Measurements from ENCODE around the gene SH3YL1.
A peak's percentile ranks its signal among the peaks of the same experiment; 100 is the strongest.

The SH3YL1 gene

GRCh38 chr2:263774-264492 is at the start of gene SH3YL1:
Gene SH3YL1 (minus strand): TSS chr2:264032. CDS start chr2:263984, 48 bp downstream.
- DNase-seq = no peak

GRCh38 chr2:310994-311393 is 47.2 kb upstream of the SH3YL1 start:
- no peak for DNase-seq

DNA sequence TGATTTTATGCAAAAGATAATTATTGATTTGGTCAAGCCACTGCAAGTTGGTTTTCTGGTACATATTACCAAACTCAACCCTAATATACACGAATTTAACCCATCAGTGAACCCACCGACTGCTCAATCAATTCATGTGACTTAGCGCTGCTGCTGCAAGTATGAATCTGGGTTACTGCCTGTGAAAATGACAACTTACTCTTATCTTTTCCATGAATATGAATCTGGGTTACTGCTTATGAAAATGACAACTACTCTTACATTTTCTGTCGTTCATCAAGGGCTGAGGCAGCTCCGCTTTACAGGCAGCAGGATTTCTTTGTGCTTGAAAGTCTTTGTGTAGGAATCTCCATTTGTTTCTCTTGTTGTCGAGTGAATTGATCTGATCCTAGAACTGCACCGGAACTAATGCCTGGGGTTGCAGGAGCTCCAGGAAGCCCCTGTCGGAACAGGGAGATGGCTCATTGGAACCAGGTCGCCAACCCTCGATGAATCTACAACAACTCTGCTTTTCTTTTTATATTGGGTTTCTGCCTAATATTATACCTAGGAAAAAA is 46.2 kb upstream of the SH3YL1 start:
- DNase-seq = no peak

DNA sequence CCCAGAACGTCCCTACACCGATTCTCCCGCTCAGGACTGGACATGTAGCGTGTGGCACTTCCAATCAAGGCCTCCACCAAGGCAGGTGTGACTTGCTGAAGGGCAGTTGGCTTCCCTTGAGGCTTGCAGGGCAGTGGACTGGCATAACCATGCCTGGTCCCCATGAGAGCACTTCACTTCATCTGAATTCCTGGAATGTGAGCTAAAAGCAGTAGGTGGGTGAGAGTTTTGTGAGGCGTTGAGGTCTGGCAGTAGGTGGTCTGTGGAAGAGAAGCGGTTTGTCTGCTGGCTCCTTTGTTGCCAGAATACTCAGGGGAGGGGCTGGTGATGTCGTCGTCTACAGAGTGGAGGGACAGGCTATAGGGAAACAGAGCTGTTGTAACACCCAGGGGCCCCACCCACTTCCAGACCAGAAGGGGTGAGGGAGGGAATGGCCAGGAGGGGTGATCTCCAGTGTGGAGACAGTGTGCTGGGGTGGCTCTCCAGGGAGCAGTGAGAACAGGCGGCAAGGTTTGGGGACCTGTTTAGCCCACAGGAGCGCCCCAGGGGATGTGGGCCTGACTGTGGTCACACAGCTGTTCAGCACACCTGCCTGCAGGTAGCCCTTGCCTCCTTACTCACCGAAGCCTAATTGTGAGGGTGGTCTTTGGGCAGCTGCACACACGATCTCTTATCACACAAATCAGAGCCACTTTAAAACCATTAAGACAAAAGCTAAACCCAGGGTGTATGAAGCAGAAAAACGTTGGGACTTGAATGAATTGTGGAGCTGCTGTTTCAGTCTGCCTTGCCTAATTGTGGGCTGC is 45.5 kb upstream of the SH3YL1 start:
- no peak for DNase-seq

DNA sequence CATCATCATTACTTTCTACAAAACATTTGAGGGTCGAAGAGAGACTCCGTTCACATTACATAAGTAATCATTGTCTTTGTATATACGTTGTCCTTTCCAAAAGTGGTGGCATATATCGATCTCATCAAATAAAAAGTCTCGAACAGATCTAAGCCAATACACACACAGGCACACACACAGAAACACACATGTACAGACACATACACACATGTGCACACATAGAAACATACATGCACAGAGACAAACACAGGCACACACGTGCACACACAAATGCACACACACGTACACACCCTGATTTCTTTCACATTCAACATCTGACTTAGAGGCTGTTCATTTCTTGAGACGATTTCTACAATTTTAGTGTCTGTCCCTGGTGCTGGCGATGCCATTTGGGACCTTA is 41.5 kb upstream of the SH3YL1 start:
- no peak for DNase-seq

GRCh38 chr2:296354-296753 is 32.5 kb upstream of the SH3YL1 start:
- no peak for DNase-seq

DNA sequence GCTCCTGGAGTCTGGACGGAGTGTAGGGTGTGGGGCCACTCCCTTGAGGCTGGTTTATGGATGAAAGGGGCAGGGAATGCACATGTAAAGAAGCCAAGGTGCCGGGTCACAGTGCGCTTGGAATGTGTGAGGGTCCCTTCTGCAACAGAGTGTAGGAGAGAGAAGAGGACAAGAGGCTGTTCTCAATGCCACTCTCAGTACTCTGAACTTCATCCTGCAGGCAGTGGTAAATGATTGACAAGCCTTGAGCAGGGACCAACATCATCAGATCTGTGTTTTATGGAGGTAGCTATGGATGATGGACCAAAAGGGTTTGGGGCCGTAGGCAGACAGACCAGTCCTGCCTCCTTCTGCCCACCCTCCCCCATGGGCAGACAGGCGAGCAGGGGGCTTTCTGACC is 31.3 kb upstream of the SH3YL1 start:
- no peak for DNase-seq

- DNase-seq = no peak
Measured at GRCh38 chr2:290090-290722, 26.4 kb upstream of the SH3YL1 start.

DNA sequence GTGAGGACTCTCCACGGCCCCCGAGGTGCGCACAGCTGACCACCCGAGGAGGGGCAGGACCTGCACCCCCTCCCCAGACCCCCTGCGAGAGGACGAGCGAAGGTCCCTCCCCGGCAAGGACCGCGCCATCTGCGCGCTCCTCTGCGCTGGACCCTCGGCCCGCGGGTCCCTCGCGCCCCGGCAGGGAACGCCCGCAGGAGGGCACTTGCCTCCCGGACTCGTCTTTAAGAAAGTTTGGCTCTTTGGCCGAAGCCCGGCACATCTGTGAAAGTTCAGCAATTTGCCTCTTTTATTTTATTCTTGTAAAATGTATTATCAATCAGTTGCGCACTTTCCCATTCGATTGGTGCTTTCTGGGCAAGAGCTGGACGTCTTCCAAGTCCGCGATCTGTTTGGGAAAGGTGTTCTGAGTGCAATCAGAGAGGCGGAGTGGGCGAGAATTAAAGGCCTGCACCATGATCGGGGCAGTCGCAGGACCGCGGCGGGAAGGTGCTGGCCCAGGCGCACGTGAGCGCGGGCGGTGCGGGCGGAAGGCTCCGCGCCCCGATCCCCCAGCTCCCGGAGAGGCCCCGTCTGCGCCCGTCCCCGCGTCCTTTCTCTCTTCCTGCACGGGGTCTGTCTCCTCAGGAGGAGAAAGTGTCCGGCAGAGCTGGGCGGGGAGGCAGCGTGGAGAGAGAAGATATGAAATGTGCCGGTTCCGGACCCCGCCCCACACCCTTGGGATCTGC is 25.7 kb upstream of the SH3YL1 start:
- DNase-seq = no peak

DNA sequence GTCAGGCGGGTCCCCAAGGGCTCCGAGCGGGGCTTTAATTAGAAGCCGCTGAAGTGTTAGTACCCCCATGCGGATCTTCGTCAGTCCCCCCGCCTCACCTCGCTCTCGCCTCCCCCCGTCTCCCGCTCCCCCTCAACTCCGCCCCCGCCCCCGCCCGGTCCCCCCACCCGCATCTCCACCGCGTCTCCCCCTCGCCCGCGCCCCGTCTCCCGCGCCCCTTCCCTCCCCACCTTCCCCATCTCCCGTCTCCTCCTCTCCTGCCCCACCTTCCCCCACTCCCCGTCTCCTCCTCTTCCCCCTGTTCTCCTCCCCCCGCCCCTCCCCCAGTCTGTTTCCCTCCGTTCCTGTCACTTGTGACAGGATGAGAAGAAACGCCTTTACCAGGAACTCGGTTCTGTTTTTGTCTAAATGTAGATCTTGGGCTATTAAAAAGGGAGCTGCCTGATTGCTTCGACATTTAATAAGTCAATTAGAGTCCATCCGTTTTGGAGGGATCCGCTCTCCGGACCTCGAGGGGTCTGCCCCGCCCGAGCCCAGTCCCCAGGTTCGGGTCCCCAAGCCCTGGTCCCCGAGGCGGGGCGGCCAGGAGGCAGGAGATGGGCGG is 25.0 kb upstream of the SH3YL1 start:
- DNase-seq = no peak

- DNase-seq = no peak
Measured at GRCh38 chr2:287911-288757, 24.3 kb upstream of the SH3YL1 start, which contains the start of gene ALKAL2. Gene ALKAL2 (minus strand): TSS chr2:288091. CDS start chr2:287835, 256 bp downstream.

- peak; percentile 33 for DNase-seq
Measured at GRCh38 chr2:287471-287885, 23.6 kb upstream of the SH3YL1 start.

DNA sequence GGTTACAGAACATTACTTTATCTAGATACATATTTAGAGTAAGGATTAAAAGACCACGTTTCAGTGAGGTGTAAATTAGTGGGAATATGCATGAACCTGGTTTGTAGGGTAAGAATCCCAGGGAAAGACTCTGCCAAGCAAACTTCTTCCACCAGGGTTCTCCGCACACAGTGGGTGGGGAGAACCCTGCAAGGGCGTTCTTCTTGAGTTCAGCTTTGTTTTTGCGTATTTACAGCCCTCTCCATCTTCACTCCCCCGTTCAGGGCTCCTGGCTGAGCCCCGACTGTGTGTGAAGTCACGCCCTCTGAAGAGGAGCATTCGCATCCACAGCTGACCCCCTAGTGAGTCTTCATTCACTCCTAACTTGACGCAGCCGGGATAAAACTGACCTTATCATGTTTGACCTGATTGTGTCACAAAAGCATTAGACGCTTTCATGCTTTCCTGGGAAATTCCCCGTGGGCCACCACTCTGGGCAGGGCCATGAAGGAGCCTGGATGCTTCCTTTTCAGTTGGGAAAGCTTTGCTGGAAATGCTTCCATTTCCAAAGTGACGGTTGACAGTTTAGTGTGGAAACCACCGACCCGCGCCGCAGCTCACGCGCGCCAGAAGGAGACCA is 23.1 kb upstream of the SH3YL1 start:
- no peak for DNase-seq

- no peak for DNase-seq
Measured at GRCh38 chr2:286035-286434, 22.2 kb upstream of the SH3YL1 start.

GRCh38 chr2:285531-285930 is 21.7 kb upstream of the SH3YL1 start:
- no peak for DNase-seq

DNA sequence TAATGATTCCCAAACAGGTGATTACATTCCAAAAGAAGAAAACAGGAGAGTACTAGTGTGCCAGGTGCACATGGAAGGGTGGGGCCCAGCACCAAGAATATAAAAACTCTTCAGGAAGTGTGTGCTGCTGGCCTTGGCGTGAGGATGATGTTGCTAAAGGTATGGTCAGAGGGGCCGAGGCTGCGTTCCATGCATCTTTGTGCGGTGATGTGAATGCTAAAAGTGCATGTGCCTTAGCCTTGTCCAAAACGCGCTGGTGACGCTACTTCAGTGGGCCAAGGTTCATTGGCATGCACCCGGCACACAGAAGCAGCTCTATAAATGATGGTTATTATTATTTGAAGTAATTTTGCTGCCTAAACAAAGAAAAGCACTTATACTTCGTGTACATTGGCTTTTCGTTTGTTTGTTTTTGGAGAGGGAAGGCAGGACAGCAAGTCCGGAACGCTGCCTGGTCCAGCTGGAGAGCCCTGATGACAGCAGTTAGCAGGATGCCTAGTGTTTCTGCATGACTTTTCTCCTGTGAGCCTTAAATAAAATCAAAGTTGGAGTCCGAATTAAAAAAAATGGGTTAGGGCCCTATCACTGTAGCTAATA is 21.2 kb upstream of the SH3YL1 start:
- no peak for DNase-seq

DNA sequence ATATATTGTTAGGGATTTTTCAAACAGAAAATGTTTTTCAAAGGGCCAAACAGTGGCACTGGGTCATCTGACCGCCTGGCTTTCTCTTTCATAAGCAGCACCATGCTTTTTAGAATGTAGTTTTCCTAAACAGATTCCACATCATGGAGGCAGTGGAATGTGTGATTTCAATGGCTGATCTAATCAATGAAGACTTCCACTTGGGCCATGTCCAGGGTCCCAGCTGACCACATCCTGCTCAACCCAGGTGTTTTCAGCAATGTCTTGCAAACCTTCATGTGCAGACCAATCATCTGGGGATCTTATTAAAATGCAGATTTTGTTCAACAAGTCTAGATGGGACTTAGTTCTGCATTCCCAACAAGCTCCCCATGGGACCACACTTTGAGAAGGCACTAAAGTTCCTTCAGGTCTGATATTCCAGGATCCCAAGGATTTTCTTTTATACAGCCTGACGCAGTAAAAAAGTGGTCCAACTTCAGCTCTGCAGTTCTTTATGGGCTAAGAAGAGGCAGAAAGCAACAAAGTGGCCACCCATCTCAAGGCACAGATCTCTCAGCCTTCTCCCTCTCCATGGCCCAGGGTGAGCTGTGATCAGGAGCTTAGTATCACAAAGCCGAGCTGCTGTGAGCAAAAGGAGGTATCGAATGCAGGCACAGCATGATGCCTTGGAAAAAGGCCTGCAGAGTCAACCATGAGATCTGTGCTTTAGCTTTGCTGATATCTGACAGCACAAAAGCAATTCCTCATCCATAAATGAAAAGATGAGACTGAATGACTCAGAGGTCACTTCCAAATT is 20.4 kb upstream of the SH3YL1 start:
- no peak for DNase-seq

DNA sequence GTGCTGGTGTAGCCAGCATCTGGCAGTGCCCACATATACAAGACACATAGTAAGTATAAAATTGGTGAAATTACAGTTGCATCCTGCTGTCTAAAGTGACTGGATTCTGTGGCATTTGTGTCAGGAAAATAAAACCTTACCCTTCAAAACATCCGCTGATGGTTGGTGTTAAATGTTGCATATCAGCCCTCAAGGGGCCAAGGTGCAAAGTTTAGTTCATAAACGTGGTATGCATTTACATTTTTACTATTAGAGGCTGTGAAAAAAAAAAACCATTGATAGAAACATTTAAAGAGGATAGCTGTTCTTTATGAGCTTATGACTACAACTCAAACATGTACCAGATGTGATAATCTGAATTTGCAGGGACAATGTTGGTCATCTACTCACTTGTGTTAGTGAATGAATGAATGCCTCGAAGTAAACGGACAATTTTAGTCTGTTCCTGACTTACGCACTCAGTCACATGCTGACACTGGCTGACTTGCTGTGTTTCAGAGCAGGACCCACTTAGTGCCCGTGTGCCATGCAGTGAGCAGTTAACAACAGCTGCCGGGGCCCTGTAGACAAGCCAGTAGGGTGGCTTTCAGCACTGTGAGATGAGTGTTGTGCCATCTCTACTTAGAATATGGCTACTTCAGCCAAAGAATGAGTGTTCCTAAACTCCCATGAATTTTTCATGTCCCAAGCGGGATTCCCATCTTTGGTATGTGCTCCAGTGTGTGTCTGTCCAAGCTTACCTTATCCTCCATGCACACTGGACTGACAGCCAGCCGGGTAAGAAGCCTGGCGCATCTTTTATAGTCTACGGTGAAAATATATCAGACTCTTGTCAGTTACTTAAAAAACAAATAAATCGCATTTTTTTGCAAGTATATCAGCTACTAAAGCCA is 18.8 kb upstream of the SH3YL1 start:
- DNase-seq = no peak

DNA sequence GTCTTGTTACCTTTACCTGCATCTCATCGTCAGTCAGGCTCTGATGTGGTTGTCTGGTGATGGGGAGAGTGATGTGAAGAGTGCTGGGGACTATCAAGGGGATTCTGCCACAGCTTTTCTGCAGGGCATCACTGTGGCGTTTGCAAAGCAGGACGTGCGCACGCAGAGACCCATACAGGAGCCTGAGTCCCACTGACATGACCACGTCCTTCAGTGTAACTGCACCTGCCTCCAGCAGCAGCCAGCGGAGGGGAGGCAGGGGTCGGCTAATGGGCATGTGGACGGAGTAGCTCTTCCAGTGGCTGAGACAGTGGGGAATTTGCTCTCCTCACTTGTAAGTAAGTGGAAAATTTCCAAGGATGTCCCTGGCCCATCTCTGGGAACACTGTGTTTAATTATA is 17.5 kb upstream of the SH3YL1 start:
- DNase-seq = no peak

Measured in NCI-H2171 treated with DMSO at 0.1 percent for 48 hours (cell line).